Body of pancreas (tissue), 4 donors: ENCODE measurements around the gene KIF3C.

ENCODE experiments used
- POLR2A ChIP-seq, 3 donors: fragments of 450-650 bp; IDR thresholded peaks; one replicate each; pipeline ENCODE4 v1.6.1; 2016; ENCODE audit warnings: antibody characterized with exemption in 3 of 3, mild to moderate bottlenecking in 2 of 3
- TF ChIP-seq, protein P1 (sequence below), 7 experiments: fragments of 450-650 bp in 4 of 7; fragments of 200-600 bp in 3 of 7; sonication (generic) in 3 of 7; IDR thresholded peaks; one replicate each; pipeline ENCODE4 v1.5.1; 2016 to 2019; ENCODE audit warnings: antibody characterized with exemption in 7 of 7

DNA sequence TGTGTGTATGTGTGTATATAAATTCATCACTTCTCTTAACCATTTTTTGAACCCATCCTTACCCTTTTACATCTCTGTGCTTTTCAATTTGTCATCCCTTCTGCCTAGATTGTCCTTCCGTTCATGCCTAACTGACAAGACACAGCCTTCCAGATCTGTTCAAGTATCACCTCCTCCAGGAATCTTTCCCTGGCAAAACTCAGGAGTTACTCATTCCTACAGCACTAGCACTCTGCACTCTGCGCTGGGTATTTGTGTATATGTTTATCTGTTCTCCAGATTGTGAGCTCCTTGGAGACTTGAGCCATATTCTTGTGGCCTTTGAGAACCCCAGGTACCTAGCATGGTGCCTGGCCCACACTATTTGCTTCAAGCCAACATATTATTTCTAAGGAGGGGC lies 77.2 kb downstream of the KIF3C start:
- TF ChIP-seq, protein P1, sequence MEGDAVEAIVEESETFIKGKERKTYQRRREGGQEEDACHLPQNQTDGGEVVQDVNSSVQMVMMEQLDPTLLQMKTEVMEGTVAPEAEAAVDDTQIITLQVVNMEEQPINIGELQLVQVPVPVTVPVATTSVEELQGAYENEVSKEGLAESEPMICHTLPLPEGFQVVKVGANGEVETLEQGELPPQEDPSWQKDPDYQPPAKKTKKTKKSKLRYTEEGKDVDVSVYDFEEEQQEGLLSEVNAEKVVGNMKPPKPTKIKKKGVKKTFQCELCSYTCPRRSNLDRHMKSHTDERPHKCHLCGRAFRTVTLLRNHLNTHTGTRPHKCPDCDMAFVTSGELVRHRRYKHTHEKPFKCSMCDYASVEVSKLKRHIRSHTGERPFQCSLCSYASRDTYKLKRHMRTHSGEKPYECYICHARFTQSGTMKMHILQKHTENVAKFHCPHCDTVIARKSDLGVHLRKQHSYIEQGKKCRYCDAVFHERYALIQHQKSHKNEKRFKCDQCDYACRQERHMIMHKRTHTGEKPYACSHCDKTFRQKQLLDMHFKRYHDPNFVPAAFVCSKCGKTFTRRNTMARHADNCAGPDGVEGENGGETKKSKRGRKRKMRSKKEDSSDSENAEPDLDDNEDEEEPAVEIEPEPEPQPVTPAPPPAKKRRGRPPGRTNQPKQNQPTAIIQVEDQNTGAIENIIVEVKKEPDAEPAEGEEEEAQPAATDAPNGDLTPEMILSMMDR (IDR thresholded peaks at IDR 0.05) = no peak
- TF ChIP-seq POLR2A (IDR thresholded peaks at IDR 0.05) = no peak
